ENCODE measurements around the gene SSPN. TPM values are rescaled to one million over a fixed set of nuclear protein-coding genes. Genes with fewer than 3 reads are reported as not detected.

SSPN gene
- total RNA-seq, 2 experiments from 2014 or later: not detected

GRCh38 chr12:26172013-26172412, 23.4 kb upstream of the SSPN start:
- Mint-ChIP-seq H3K27ac (no peak overlapping the region), H3K27me3 (peaks cover 9% of the 10 kb centered on the region), H3K4me3 (no peak overlapping the region), H3K9me3 (no peaks in the 10 kb centered on the region), H3K36me3 (no peaks in the 10 kb centered on the region), H3K4me1 (ENCODE audit: low read depth) (no peaks in the 10 kb centered on the region)
- no peak for DNase-seq
- ChIA-PET CTCF (no interaction called here), POLR2A (no interaction called here)
- intact Hi-C loops (cut with micrococcal nuclease): no loop called here

GRCh38 chr12:26172539-26172938, 22.8 kb upstream of the SSPN start:
- ChIA-PET CTCF (no interaction called here), POLR2A (no interaction called here)
- Mint-ChIP-seq H3K27me3 (peaks cover 9% of the 10 kb centered on the region), H3K9me3 (no peaks in the 10 kb centered on the region), H3K4me3 (no peak overlapping the region), H3K36me3 (no peaks in the 10 kb centered on the region), H3K4me1 (ENCODE audit: low read depth) (no peaks in the 10 kb centered on the region), H3K27ac (no peak overlapping the region)
- intact Hi-C loops (cut with micrococcal nuclease): no loop called here
- no peak for DNase-seq

DNA sequence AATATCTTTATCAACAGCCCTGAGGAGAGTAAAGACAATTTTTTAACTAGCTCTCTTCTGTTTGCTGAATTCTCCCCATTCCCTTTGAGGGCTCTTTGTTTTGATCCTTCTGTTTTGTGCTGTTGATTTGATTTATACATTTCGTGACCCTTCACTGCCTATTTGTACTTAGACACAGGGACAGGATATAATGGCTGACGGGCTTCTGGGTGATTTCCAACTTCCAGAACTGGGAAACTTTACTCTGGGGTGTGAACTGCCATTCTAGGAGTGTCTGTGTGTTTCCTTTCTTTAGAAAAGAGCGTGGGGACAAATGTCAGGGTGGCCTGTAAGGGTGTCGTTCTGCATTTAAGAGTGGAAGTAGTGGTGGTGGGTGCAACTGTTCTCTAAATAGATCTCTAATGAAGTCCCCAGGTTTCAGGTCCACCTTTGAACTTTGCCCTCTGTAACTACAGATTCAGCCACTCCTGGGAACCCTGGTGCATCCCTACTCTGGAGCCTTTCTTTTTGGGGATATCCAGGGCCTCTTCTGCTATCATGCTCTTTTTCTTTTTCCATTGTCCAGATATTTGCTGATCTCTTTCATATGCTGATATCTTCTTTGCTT, 22.3 kb upstream of the SSPN start:
- CTCF ChIA-PET: no interaction called here
- Mint-ChIP-seq H3K4me1 (ENCODE audit: low read depth) (no peaks in the 10 kb centered on the region), H3K4me3 (no peak overlapping the region), H3K27ac (no peak overlapping the region), H3K9me3 (no peaks in the 10 kb centered on the region), H3K27me3 (peaks cover 9% of the 10 kb centered on the region), H3K36me3 (no peaks in the 10 kb centered on the region)
- intact Hi-C loops (cut with micrococcal nuclease): no loop called here
- POLR2A ChIA-PET: no interaction called here
- DNase-seq: no peak

DNA sequence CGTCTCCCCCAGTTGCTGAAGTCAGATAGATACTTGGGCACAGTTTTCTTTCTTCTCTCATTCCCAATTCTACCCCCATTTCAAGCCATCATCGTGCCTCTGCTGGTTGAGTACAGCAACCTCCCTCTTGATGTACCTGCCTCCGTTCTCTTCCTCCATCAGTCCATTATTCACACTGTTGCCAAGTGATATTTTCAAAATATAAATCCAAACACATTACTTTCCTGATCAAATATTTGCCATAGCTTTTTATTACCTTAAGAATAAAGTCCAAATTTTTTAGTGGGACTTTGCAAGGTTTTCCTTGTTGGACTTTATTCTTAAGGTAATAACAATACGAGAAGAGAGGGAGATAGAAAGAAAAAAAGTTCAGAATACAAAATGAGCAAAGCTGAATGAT, 18.6 kb upstream of the SSPN start:
- POLR2A ChIA-PET: no interaction called here
- no peaks in the 10 kb centered on the region for H3K4me1 Mint-ChIP-seq (ENCODE audit: low read depth)
- H3K36me3 Mint-ChIP-seq: no peaks in the 10 kb centered on the region
- H3K9me3 Mint-ChIP-seq: no peaks in the 10 kb centered on the region
- H3K27ac Mint-ChIP-seq: no peak overlapping the region
- intact Hi-C loops (cut with micrococcal nuclease): no loop called here
- H3K4me3 Mint-ChIP-seq: no peak overlapping the region
- DNase-seq: no peak
- peaks cover 12% of the 10 kb centered on the region for H3K27me3 Mint-ChIP-seq
- CTCF ChIA-PET: no interaction called here

DNA sequence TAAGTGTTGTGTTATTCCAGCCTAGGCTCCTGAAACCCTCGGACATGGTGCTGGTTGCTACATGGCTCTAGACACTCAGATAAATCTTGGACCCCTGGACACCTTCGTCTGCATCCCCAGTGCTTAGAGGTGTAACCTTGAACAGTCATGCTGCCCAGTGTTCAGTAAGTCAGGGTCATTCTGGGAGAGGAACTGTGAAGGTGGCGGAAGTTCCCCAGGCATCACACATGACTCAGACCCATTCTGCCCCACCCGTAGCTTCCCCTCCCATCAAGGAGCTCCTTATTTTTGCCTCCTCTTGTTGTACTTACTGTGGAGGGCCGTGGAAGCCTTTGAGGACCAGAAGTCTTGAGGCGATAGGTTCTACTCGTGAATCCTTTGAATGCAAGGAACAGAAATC, 18.1 kb upstream of the SSPN start:
- Mint-ChIP-seq H3K4me3 (no peak overlapping the region), H3K4me1 (ENCODE audit: low read depth) (no peaks in the 10 kb centered on the region), H3K36me3 (no peaks in the 10 kb centered on the region), H3K27me3 (peaks cover 15% of the 10 kb centered on the region), H3K9me3 (no peaks in the 10 kb centered on the region), H3K27ac (no peak overlapping the region)
- no peak for DNase-seq
- CTCF ChIA-PET: no interaction called here
- POLR2A ChIA-PET: no interaction called here
- intact Hi-C loops (cut with micrococcal nuclease): no loop called here

GRCh38 chr12:26179826-26180225, 15.5 kb upstream of the SSPN start:
- POLR2A ChIA-PET: no interaction called here
- Mint-ChIP-seq H3K4me1 (ENCODE audit: low read depth) (no peaks in the 10 kb centered on the region), H3K9me3 (no peaks in the 10 kb centered on the region), H3K4me3 (no peak overlapping the region), H3K36me3 (no peaks in the 10 kb centered on the region), H3K27me3 (peaks cover 19% of the 10 kb centered on the region), H3K27ac (no peak overlapping the region)
- CTCF ChIA-PET: no interaction called here
- DNase-seq: no peak
- intact Hi-C loops (cut with micrococcal nuclease): no loop called here

GRCh38 chr12:26182377-26182776, 13.0 kb upstream of the SSPN start:
- DNase-seq: no peak
- H3K27ac Mint-ChIP-seq: no peak overlapping the region
- CTCF ChIA-PET: no interaction called here

DNA sequence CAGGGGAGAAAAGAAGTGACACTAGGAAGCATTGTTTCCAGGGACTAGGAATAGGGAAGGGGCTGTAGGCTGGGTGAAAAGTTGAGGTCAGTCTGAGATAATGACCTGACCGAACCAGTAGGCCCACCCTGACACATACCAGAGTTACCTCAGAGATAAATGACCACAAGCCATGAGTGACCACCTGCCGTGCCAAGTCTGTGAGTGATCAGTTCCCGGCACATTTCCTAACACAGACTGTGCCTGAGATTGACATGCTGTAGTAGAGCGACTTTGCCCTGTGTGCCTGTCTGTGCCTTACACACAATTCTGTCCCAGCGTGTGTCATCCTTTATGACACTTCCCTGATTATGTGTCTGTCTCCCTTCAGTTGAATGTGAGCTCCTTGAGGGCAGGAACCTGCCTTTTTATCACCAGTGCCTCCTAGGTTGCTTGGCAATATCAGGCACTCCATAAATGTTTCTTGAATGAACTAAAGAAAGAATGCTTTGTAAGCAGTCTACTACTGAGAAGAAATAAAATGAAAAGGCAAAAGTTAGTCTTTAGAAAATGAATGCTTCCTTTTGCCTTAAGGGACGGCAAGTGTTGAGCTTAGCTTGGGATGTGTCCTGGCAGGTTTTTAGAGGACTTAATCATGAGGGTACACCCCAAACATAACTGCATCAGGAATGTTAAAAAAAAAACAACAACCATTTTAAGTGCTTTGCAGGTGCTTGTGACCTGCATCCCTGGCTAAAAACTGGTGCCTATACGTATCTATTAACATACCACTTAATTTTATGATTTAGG, 9.6 kb upstream of the SSPN start:
- H3K36me3 Mint-ChIP-seq: no peaks in the 10 kb centered on the region
- ChIA-PET CTCF (no interaction called here), POLR2A (no interaction called here)
- intact Hi-C loops (cut with micrococcal nuclease): loop anchor here (5.0 kb wide), 1 partner anchor 87 kb away; no protein-coding TSS in a partner anchor
- no peaks in the 10 kb centered on the region for H3K9me3 Mint-ChIP-seq
- no peak for DNase-seq
- H3K4me3 Mint-ChIP-seq: no peak overlapping the region
- H3K27me3 Mint-ChIP-seq: peaks cover 26% of the 10 kb centered on the region
- H3K27ac Mint-ChIP-seq: no peak overlapping the region
- H3K4me1 Mint-ChIP-seq (ENCODE audit: low read depth): no peaks in the 10 kb centered on the region

More at GRCh38 chr12:26182377-26182776, 13.0 kb upstream of the SSPN start:
- Mint-ChIP-seq H3K27me3 (peaks cover 23% of the 10 kb centered on the region), H3K36me3 (no peaks in the 10 kb centered on the region), H3K4me1 (ENCODE audit: low read depth) (no peaks in the 10 kb centered on the region), H3K9me3 (no peaks in the 10 kb centered on the region), H3K4me3 (no peak overlapping the region)
- POLR2A ChIA-PET: no interaction called here
- intact Hi-C loops (cut with micrococcal nuclease): no loop called here

GRCh38 chr12:26187014-26187798, 8.2 kb upstream of the SSPN start:
- DNase-seq: no peak
- H3K27me3 Mint-ChIP-seq: peaks cover 26% of the 10 kb centered on the region
- no peak overlapping the region for H3K4me3 Mint-ChIP-seq
- no peaks in the 10 kb centered on the region for H3K9me3 Mint-ChIP-seq
- H3K36me3 Mint-ChIP-seq: no peaks in the 10 kb centered on the region
- H3K4me1 Mint-ChIP-seq (ENCODE audit: low read depth): no peaks in the 10 kb centered on the region
- POLR2A ChIA-PET: no interaction called here
- CTCF ChIA-PET: no interaction called here
- intact Hi-C loops (cut with micrococcal nuclease): loop anchor here (5.0 kb wide), 1 partner anchor 85 kb away; no protein-coding TSS in a partner anchor
- H3K27ac Mint-ChIP-seq: no peak overlapping the region

GRCh38 chr12:26188127-26188526, 7.2 kb upstream of the SSPN start:
- Mint-ChIP-seq H3K4me1 (ENCODE audit: low read depth) (no peaks in the 10 kb centered on the region), H3K4me3 (no peak overlapping the region), H3K36me3 (no peaks in the 10 kb centered on the region), H3K27me3 (peaks cover 27% of the 10 kb centered on the region), H3K27ac (no peak overlapping the region), H3K9me3 (no peaks in the 10 kb centered on the region)
- DNase-seq: no peak
- intact Hi-C loops (cut with micrococcal nuclease): loop anchor here (5.0 kb wide), 1 partner anchor 84 kb away; no protein-coding TSS in a partner anchor
- ChIA-PET POLR2A (no interaction called here), CTCF (no interaction called here)

GRCh38 chr12:26188641-26189040, 6.7 kb upstream of the SSPN start:
- H3K4me3 Mint-ChIP-seq: no peak overlapping the region
- intact Hi-C loops (cut with micrococcal nuclease): loop anchor here (5.0 kb wide), 1 partner anchor 84 kb away; no protein-coding TSS in a partner anchor
- POLR2A ChIA-PET: no interaction called here
- peaks cover 27% of the 10 kb centered on the region for H3K27me3 Mint-ChIP-seq
- H3K9me3 Mint-ChIP-seq: no peaks in the 10 kb centered on the region
- no peaks in the 10 kb centered on the region for H3K36me3 Mint-ChIP-seq
- H3K4me1 Mint-ChIP-seq (ENCODE audit: low read depth): no peaks in the 10 kb centered on the region
- no peak overlapping the region for H3K27ac Mint-ChIP-seq
- CTCF ChIA-PET: no interaction called here
- DNase-seq: no peak

DNA sequence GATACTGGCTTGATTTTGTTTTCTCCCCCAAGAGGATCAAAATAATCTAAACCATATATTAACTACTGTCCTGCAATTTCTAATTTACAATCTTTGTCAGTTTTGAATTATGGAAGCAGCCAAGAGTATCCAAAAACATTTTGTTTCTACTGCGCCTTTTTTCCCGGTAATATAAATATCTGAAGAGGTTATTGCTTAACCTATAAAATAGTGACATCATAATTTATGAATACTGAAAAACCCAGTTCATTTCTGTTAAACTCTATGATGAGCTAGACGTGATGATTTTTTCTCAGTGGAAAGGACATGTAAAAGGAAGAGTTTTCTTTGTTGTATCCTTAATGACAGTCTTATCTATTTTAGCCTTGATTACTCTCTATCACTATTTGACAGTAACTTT, 3.2 kb upstream of the SSPN start:
- Mint-ChIP-seq H3K4me1 (ENCODE audit: low read depth) (peaks cover 5% of the 10 kb centered on the region), H3K9me3 (no peaks in the 10 kb centered on the region), H3K27me3 (peaks cover 41% of the 10 kb centered on the region), H3K27ac (no peak overlapping the region), H3K4me3 (no peak overlapping the region), H3K36me3 (no peaks in the 10 kb centered on the region)
- CTCF ChIA-PET: no interaction called here
- intact Hi-C loops (cut with micrococcal nuclease): no loop called here
- POLR2A ChIA-PET: no interaction called here
- DNase-seq: no peak
